HepG2 (cell line): ENCODE data around the gene CCDC148. TPM values are rescaled to one million over a fixed set of nuclear protein-coding genes. Genes with fewer than 3 reads are reported as not detected.

ENCODE experiments used
- CC2D1A ChIP-seq: sonication (generic); formaldehyde crosslinking; IDR thresholded peaks from 2 replicates; pipeline ENCODE4 v1.8.1; 2023; ENCODE audit warnings: mild to moderate bottlenecking, missing genetic modification reagents
- CREB1 ChIP-seq, 2 experiments: fragments of 450-650 bp in 1 of 2; IDR thresholded peaks; 2 replicates each; pipeline ENCODE4 v1.6.1; 2016 to 2017; ENCODE audit warnings: control low read depth in 1 of 2, mild to moderate bottlenecking in 1 of 2, missing compliant biosample characterization in 1 of 2, missing genetic modification characterization in 1 of 2
- FIP1L1 ChIP-seq: fragments of 200-400 bp; formaldehyde crosslinking; IDR thresholded peaks from 2 replicates; pipeline ENCODE4 v1.6.1; 2018; ENCODE audit warnings: low read depth, mild to moderate bottlenecking, low read length, moderate library complexity, borderline replicate concordance; ENCODE audit not compliant: insufficient read depth
- FOXA3 ChIP-seq: IDR thresholded peaks from 2 replicates; pipeline ENCODE4 v1.6.1; 2016; ENCODE audit warnings: missing genetic modification reagents, missing compliant biosample characterization
- HDAC6 ChIP-seq: fragments of 200-600 bp; sonication (generic); IDR thresholded peaks from 2 replicates; pipeline ENCODE4 v1.7.0; 2017; ENCODE audit warnings: mild to moderate bottlenecking, antibody characterized with exemption, low read length, low read depth
- HNRNPUL1 ChIP-seq: fragments of 200-400 bp; formaldehyde crosslinking; IDR thresholded peaks from 2 replicates; pipeline ENCODE4 v1.6.1; 2017; ENCODE audit warnings: low read depth, mild to moderate bottlenecking, low read length, moderate library complexity
- KDM3A ChIP-seq: IDR thresholded peaks from 2 replicates; pipeline ENCODE4 v1.6.1; 2018; ENCODE audit warnings: low read depth, missing compliant biosample characterization
- LCORL ChIP-seq, 2 experiments: fragments of 450-650 bp in 1 of 2; sonication (generic) in 1 of 2; formaldehyde crosslinking in 1 of 2; IDR thresholded peaks; 2 replicates each; pipeline versions ENCODE4 v1.5.0 to v1.6.1; 2017 to 2020; ENCODE audit warnings: antibody characterized with exemption in 1 of 2, missing genetic modification reagents in 1 of 2
- PHF8 ChIP-seq: sonication (generic); formaldehyde crosslinking; IDR thresholded peaks from 2 replicates; pipeline ENCODE4 v1.5.0; 2020; ENCODE audit warnings: missing genetic modification reagents
- PITX1 ChIP-seq: sonication (generic); formaldehyde crosslinking; IDR thresholded peaks from 2 replicates; pipeline ENCODE4 v1.5.1; 2020; ENCODE audit warnings: mild to moderate bottlenecking, missing genetic modification reagents
- PRPF4 ChIP-seq: fragments of 200-400 bp; formaldehyde crosslinking; IDR thresholded peaks from 2 replicates; pipeline ENCODE4 v1.6.1; 2016; ENCODE audit warnings: low read length, low read depth; ENCODE audit not compliant: poor library complexity, severe bottlenecking
- SP1 ChIP-seq, 2 experiments: fragments of 450-650 bp in 1 of 2; sonication (generic) in 1 of 2; formaldehyde crosslinking in 1 of 2; IDR thresholded peaks; 2 replicates each; pipeline versions ENCODE4 v1.4.0 to v1.6.1; 2016 to 2020; ENCODE audit warnings: missing genetic modification reagents in 1 of 2
- SRF ChIP-seq: IDR thresholded peaks from 2 replicates; pipeline ENCODE4 v1.6.1; 2011; ENCODE audit warnings: mild to moderate bottlenecking, low read depth, low read length, moderate library complexity
- TGIF2 ChIP-seq: IDR thresholded peaks from 2 replicates; pipeline ENCODE4 v1.6.1; 2016; ENCODE audit warnings: control low read depth, missing compliant biosample characterization
- ZFP82 ChIP-seq: sonication (generic); formaldehyde crosslinking; IDR thresholded peaks from 2 replicates; pipeline ENCODE4 v1.5.1; 2020; ENCODE audit warnings: mild to moderate bottlenecking, missing genetic modification reagents, borderline replicate concordance
- ZNF160 ChIP-seq: sonication (generic); formaldehyde crosslinking; IDR thresholded peaks from 2 replicates; pipeline ENCODE4 v1.8.0; 2022; ENCODE audit warnings: mild to moderate bottlenecking, inconsistent platforms, missing genetic modification reagents
- ZNF335 ChIP-seq: sonication (generic); formaldehyde crosslinking; IDR thresholded peaks from 2 replicates; pipeline ENCODE4 v1.4.0; 2020; ENCODE audit warnings: missing genetic modification reagents
- ZNF569 ChIP-seq: sonication (generic); formaldehyde crosslinking; IDR thresholded peaks from 2 replicates; pipeline ENCODE4 v1.5.0; 2020; ENCODE audit warnings: mild to moderate bottlenecking, missing genetic modification reagents, moderate library complexity, borderline replicate concordance
- ZNF761 ChIP-seq: sonication (generic); formaldehyde crosslinking; conservative IDR thresholded peaks from 2 replicates; pipeline ENCODE4 v1.4.0; 2020; ENCODE audit warnings: mild to moderate bottlenecking, missing genetic modification reagents
- ZNF777 ChIP-seq: sonication (generic); formaldehyde crosslinking; IDR thresholded peaks from 2 replicates; pipeline ENCODE4 v1.4.0; 2020; ENCODE audit warnings: missing genetic modification reagents
- ZNF781 ChIP-seq: sonication (generic); formaldehyde crosslinking; IDR thresholded peaks from 2 replicates; pipeline ENCODE4 v1.5.1; 2020; ENCODE audit warnings: borderline replicate concordance, mild to moderate bottlenecking, missing genetic modification reagents; ENCODE audit errors: not compliant biosample characterization
- ZNF878 ChIP-seq: sonication (generic); formaldehyde crosslinking; IDR thresholded peaks from 2 replicates; pipeline ENCODE4 v1.8.1; 2023; ENCODE audit warnings: mild to moderate bottlenecking, missing genetic modification reagents, moderate library complexity
- ZNF883 ChIP-seq: sonication (generic); formaldehyde crosslinking; IDR thresholded peaks from 2 replicates; pipeline ENCODE4 v1.5.1; 2020; ENCODE audit warnings: mild to moderate bottlenecking, missing genetic modification reagents; ENCODE audit errors: not compliant biosample characterization
- ZSCAN22 ChIP-seq: sonication (generic); formaldehyde crosslinking; IDR thresholded peaks from 2 replicates; pipeline ENCODE4 v1.4.0; 2020; ENCODE audit warnings: mild to moderate bottlenecking, missing genetic modification reagents
- polyA plus RNA-seq, 8 experiments: library from polyadenylated mRNA; depleted of rRNA in 3 of 8; stranded (reverse) in 7 of 8; unstranded in 1 of 8; fragments of >200 nt; fragmentation: Illumina TruSeq in 4 of 8; extraction: Trizol in 4 of 8; gene quantifications; 2 replicates each; pipeline versions ENCODE4 v1.2.1 to v1.2.3, GENCODE V29; 2011 to 2016; ENCODE audit warnings: low read depth in 4 of 8, missing spikeins in 1 of 8, mixed read lengths in 1 of 8; ENCODE audit not compliant: insufficient read depth in 1 of 8
- total RNA-seq, 5 experiments: library from RNA; depleted of rRNA; stranded (reverse); fragments of >200 nt; fragmentation: Illumina TruSeq; extraction: Trizol; gene quantifications; 2 replicates each; pipeline ENCODE4 v1.2.3, GENCODE V29; 2016; ENCODE audit warnings: low read depth in 1 of 5
- TF ChIP-seq, protein P1 (sequence below): IDR thresholded peaks from 2 replicates; pipeline ENCODE4 v1.6.1; 2012; ENCODE audit warnings: inconsistent platforms
- TF ChIP-seq, protein P2 (sequence below): sonication (generic); formaldehyde crosslinking; IDR thresholded peaks from 2 replicates; pipeline ENCODE4 v1.5.0; 2020; ENCODE audit warnings: mild to moderate bottlenecking, missing genetic modification reagents
- TF ChIP-seq, protein P3 (sequence below): IDR thresholded peaks from 2 replicates; pipeline ENCODE4 v1.6.1; 2016; ENCODE audit warnings: low read depth, borderline replicate concordance
- TF ChIP-seq, protein P4 (sequence below): sonication (generic); formaldehyde crosslinking; IDR thresholded peaks from 2 replicates; pipeline ENCODE4 v1.4.0; 2020; ENCODE audit warnings: mild to moderate bottlenecking, missing genetic modification reagents

The CCDC148 gene
- total and polyA plus RNA-seq, 2 of the 13 experiments (the other 11 are each of a cell fraction or from before 2014, with no cell fraction given), result 0.30 to 0.49 TPM

DNA sequence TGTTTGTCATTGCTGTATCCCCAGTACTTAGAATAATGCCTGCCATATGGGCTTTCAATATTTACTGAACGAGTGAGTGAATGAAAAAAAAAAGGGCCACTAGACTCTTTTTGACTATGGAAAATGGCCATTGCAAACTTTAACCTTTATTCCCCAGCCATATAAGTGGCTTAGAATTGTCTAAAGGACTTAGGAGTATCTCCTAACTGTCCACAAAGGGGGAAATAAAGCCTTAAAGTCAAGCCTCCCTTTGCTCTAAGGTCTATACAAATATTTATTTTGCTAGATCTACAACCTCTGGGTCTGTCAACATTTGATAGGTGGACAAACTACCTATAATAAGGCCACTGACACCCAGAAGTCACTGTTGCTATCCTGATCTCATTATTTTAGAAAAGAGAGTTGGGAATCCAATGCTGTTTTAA, 329.2 kb downstream of the CCDC148 start (continued):
- TF ChIP-seq HDAC6 (no peak), SRF (no peak), ZNF781 (CRISPR knock-in tag) (no peak), KDM3A (CRISPR knock-in tag) (no peak; the same call in 1 of the 2 replicates), LCORL (IDR thresholded peaks at IDR 0.05) (no peak), LCORL (CRISPR knock-in tag; IDR thresholded peaks at IDR 0.05) (0 out of 2 replicates have a peak, but pooled peaks have one; percentile 29), ZNF761 (CRISPR knock-in tag) (no peak), ZNF878 (CRISPR knock-in tag) (no peak), PITX1 (CRISPR knock-in tag) (peak; percentile 93), FIP1L1 (no peak), ZSCAN22 (CRISPR knock-in tag) (no peak), FOXA3 (CRISPR knock-in tag) (peak; percentile 89), PHF8 (CRISPR knock-in tag) (no peak), CREB1 (IDR thresholded peaks at IDR 0.05) (no peak), CREB1 (CRISPR knock-in tag; IDR thresholded peaks at IDR 0.05) (peak; percentile 73), TGIF2 (0 out of 2 replicates have a peak, but pooled peaks have one; percentile 48), ZNF569 (no peak), ZNF335 (CRISPR knock-in tag) (no peak), SP1 (IDR thresholded peaks at IDR 0.05) (no peak), SP1 (CRISPR knock-in tag; IDR thresholded peaks at IDR 0.05) (no peak), ZNF883 (CRISPR knock-in tag) (no peak), PRPF4 (no peak), ZNF160 (no peak), HNRNPUL1 (no peak), ZNF777 (CRISPR knock-in tag) (no peak), CC2D1A (CRISPR knock-in tag) (no peak), ZFP82 (no peak)
- TF ChIP-seq, protein P1, sequence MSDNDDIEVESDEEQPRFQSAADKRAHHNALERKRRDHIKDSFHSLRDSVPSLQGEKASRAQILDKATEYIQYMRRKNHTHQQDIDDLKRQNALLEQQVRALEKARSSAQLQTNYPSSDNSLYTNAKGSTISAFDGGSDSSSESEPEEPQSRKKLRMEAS, result no peak
- TF ChIP-seq, protein P2, sequence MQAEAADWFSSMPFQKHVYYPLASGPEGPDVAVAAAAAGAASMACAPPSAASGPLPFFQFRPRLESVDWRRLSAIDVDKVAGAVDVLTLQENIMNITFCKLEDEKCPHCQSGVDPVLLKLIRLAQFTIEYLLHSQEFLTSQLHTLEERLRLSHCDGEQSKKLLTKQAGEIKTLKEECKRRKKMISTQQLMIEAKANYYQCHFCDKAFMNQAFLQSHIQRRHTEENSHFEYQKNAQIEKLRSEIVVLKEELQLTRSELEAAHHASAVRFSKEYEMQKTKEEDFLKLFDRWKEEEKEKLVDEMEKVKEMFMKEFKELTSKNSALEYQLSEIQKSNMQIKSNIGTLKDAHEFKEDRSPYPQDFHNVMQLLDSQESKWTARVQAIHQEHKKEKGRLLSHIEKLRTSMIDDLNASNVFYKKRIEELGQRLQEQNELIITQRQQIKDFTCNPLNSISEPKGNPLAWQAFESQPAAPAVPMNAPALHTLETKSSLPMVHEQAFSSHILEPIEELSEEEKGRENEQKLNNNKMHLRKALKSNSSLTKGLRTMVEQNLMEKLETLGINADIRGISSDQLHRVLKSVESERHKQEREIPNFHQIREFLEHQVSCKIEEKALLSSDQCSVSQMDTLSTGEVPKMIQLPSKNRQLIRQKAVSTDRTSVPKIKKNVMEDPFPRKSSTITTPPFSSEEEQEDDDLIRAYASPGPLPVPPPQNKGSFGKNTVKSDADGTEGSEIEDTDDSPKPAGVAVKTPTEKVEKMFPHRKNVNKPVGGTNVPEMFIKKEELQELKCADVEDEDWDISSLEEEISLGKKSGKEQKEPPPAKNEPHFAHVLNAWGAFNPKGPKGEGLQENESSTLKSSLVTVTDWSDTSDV (CRISPR knock-in tag), result no peak
- TF ChIP-seq, protein P3, sequence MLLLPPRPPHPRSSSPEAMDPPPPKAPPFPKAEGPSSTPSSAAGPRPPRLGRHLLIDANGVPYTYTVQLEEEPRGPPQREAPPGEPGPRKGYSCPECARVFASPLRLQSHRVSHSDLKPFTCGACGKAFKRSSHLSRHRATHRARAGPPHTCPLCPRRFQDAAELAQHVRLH (CRISPR knock-in tag), result no peak
- TF ChIP-seq, protein P4, sequence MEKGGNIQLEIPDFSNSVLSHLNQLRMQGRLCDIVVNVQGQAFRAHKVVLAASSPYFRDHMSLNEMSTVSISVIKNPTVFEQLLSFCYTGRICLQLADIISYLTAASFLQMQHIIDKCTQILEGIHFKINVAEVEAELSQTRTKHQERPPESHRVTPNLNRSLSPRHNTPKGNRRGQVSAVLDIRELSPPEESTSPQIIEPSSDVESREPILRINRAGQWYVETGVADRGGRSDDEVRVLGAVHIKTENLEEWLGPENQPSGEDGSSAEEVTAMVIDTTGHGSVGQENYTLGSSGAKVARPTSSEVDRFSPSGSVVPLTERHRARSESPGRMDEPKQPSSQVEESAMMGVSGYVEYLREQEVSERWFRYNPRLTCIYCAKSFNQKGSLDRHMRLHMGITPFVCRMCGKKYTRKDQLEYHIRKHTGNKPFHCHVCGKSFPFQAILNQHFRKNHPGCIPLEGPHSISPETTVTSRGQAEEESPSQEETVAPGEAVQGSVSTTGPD (CRISPR knock-in tag), result 0 out of 2 replicates have a peak, but pooled peaks have one; percentile 20
